LNCaP clone FGC (cell line): Measurements from ENCODE around the gene ALDH1A1.

Source experiments
- DNase-seq: peaks from one replicate; pipeline ENCODE4 v3.0.0-alpha.2; 2011; ENCODE audit warnings: low read depth
- H3K4me3 ChIP-seq: 2 replicates; pipeline ENCODE4 v1.5.1; 2011; ENCODE audit warnings: mild to moderate bottlenecking, low read depth, low read length, control low read depth
- TF ChIP-seq, protein P1 (sequence below): IDR thresholded peaks from 2 replicates; pipeline ENCODE4 v1.5.1; 2012; ENCODE audit warnings: mild to moderate bottlenecking; ENCODE audit not compliant: control insufficient read depth, insufficient read depth; ENCODE audit errors: extremely low read depth

ALDH1A1 gene

GRCh38 chr9:72891043-72891442 is 61.8 kb downstream of the ALDH1A1 start:
- TF ChIP-seq, protein P1, sequence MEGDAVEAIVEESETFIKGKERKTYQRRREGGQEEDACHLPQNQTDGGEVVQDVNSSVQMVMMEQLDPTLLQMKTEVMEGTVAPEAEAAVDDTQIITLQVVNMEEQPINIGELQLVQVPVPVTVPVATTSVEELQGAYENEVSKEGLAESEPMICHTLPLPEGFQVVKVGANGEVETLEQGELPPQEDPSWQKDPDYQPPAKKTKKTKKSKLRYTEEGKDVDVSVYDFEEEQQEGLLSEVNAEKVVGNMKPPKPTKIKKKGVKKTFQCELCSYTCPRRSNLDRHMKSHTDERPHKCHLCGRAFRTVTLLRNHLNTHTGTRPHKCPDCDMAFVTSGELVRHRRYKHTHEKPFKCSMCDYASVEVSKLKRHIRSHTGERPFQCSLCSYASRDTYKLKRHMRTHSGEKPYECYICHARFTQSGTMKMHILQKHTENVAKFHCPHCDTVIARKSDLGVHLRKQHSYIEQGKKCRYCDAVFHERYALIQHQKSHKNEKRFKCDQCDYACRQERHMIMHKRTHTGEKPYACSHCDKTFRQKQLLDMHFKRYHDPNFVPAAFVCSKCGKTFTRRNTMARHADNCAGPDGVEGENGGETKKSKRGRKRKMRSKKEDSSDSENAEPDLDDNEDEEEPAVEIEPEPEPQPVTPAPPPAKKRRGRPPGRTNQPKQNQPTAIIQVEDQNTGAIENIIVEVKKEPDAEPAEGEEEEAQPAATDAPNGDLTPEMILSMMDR = no peak

DNA sequence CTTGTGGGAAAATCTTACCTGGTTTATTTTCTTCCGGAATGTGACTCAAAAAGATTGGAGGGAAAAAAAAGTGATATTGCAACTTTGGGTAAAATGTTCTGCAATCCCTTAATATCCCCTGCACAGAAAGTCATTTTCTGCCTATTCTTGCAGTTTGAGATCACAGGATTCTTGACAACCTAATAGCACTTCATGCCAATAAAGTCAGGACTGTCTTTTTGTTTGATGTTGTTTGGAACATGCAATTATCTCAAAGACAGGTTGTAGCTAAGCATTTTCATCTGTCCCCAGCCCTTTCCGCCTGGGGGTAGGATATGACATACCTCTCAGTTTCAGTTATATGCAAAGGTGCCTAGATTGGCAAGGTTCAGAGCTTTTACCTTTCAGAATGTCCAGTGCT is 63.9 kb downstream of the ALDH1A1 start:
- DNase-seq = no peak
- TF ChIP-seq, protein P1 = no peak
- H3K4me3 ChIP-seq = no peak overlapping the region

More at GRCh38 chr9:72891043-72891442, 61.8 kb downstream of the ALDH1A1 start:
- no peak for DNase-seq
- no peak overlapping the region for H3K4me3 ChIP-seq

GRCh38 chr9:72888067-72888466 is 64.8 kb downstream of the ALDH1A1 start:
- H3K4me3 ChIP-seq = no peak overlapping the region
- TF ChIP-seq, protein P1 = no peak
- no peak for DNase-seq

GRCh38 chr9:72886386-72886785 is 66.5 kb downstream of the ALDH1A1 start:
- TF ChIP-seq, protein P1 = no peak
- DNase-seq = no peak
- no peak overlapping the region for H3K4me3 ChIP-seq

GRCh38 chr9:72884508-72884907 is 68.3 kb downstream of the ALDH1A1 start:
- TF ChIP-seq, protein P1 = no peak
- H3K4me3 ChIP-seq = no peak overlapping the region
- no peak for DNase-seq

- TF ChIP-seq, protein P1 = no peak
- DNase-seq = no peak
- no peak overlapping the region for H3K4me3 ChIP-seq
These were observed 69.0 kb downstream of the ALDH1A1 start for GRCh38 chr9:72883875-72884274.

DNA sequence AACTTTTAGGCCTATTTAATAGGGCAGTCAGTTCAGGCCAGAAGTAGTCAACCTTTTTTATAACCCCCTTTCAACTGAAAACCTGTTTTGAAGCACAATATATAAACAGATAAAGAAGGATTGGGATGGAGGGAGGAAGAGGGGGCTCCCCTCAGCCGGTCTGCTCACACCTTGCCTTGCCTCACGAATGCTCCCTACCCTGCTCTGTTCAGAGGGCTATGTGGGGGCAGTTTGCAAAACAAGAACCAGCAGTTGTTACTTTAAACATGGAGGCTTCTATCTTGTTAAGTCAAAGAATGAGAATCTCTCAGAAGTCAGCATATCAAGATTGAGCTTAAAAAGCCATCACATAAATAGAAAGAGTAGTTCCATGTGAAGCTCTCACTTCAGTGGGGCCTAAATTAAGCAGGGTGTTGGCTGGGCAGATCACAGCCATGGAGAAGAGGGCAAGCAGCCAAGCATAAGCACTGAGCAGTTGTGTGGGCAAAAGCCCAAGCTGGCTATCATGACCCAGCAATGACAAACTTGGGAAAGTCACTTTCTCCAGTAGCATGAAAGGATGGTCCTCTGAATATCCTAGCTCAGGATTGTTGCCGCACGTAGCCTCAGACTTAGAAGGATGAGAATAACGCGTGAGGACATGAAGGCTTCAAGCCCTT is 70.6 kb downstream of the ALDH1A1 start:
- no peak overlapping the region for H3K4me3 ChIP-seq
- TF ChIP-seq, protein P1 = no peak
- no peak for DNase-seq
